HFFc6 (cell line): ENCODE data around the gene SYNPO. TPM values are rescaled to one million over a fixed set of nuclear protein-coding genes. Genes with fewer than 3 reads are reported as not detected.
A peak's percentile ranks its signal among the peaks of the same experiment; 100 is the strongest.

Experiments
- DNase-seq: peaks from one replicate; pipeline ENCODE4 v3.0.0-alpha.2; 2018
- H3K27ac Mint-ChIP-seq: 2 replicates; pipeline ENCODE4 v1.8.0; 2020; ENCODE audit warnings: mild to moderate bottlenecking, mixed read lengths
- H3K27me3 Mint-ChIP-seq: 2 replicates; pipeline ENCODE4 v1.8.0; 2021; ENCODE audit warnings: mild to moderate bottlenecking, moderate library complexity, mixed read lengths; ENCODE audit not compliant: insufficient read depth
- H3K36me3 Mint-ChIP-seq: 2 replicates; pipeline ENCODE4 v1.8.0; 2021; ENCODE audit warnings: low read depth, mixed read lengths
- H3K4me1 Mint-ChIP-seq: 2 replicates; pipeline ENCODE4 v1.8.0; 2020; ENCODE audit warnings: low read depth, mixed read lengths
- H3K4me3 Mint-ChIP-seq: 2 replicates; pipeline ENCODE4 v1.8.0; 2020; ENCODE audit warnings: mild to moderate bottlenecking, moderate library complexity, mixed read lengths
- H3K9me3 Mint-ChIP-seq: 2 replicates; pipeline ENCODE4 v1.8.0; 2020; ENCODE audit warnings: mild to moderate bottlenecking, mixed read lengths
- CTCF ChIP-seq: fragments of 200-600 bp; sonication (generic); IDR thresholded peaks from 2 replicates; pipeline ENCODE4 v1.5.0; 2021; ENCODE audit warnings: antibody characterized with exemption, mild to moderate bottlenecking
- total RNA-seq, 6 experiments: library from RNA; stranded (reverse); fragmentation: NEBNext Ultra II Directional; extraction: Animal tissue kit (Norgen Biotek cat#: 25700); gene quantifications; 2 replicates in 1 of 6; 3 replicates in 5 of 6; pipeline ENCODE4 v1.2.3, GENCODE V29; 2021

Gene SYNPO
- total RNA-seq, 6 experiments from 2014 or later = 35.6 to 50.7 (median 47.8) TPM

- H3K27ac Mint-ChIP-seq = no peak overlapping the region
- TF ChIP-seq CTCF = no peak
- peaks cover 9% of the 10 kb centered on the region for H3K27me3 Mint-ChIP-seq
- H3K9me3 Mint-ChIP-seq = no peaks in the 10 kb centered on the region
- no peaks in the 10 kb centered on the region for H3K36me3 Mint-ChIP-seq
- no peak for DNase-seq
- H3K4me1 Mint-ChIP-seq = peaks cover 53% of the 10 kb centered on the region
- H3K4me3 Mint-ChIP-seq = no peak overlapping the region
These were observed 10.4 kb upstream of the SYNPO start for GRCh38 chr5:150630016-150630415.

GRCh38 chr5:150630461-150631325 is 9.8 kb upstream of the SYNPO start:
- DNase-seq = no peak
- no peaks in the 10 kb centered on the region for H3K9me3 Mint-ChIP-seq
- H3K4me1 Mint-ChIP-seq = peaks cover 60% of the 10 kb centered on the region
- H3K27ac Mint-ChIP-seq = no peak overlapping the region
- no peak for TF ChIP-seq CTCF
- peaks cover 9% of the 10 kb centered on the region for H3K27me3 Mint-ChIP-seq
- H3K36me3 Mint-ChIP-seq = no peaks in the 10 kb centered on the region
- no peak overlapping the region for H3K4me3 Mint-ChIP-seq

- Mint-ChIP-seq H3K4me1 (peaks cover 66% of the 10 kb centered on the region), H3K9me3 (no peaks in the 10 kb centered on the region), H3K36me3 (no peaks in the 10 kb centered on the region), H3K4me3 (no peak overlapping the region), H3K27me3 (peaks cover 9% of the 10 kb centered on the region), H3K27ac (no peak overlapping the region)
- no peak for TF ChIP-seq CTCF
- no peak for DNase-seq
These were observed 9.1 kb upstream of the SYNPO start for GRCh38 chr5:150631326-150631701.

GRCh38 chr5:150632305-150633160 is 7.9 kb upstream of the SYNPO start:
- TF ChIP-seq CTCF = no peak
- peaks cover 73% of the 10 kb centered on the region for H3K4me1 Mint-ChIP-seq
- H3K36me3 Mint-ChIP-seq = no peaks in the 10 kb centered on the region
- peak overlapping the region; percentile 11; the same call in 1 of the 2 replicates for H3K27ac Mint-ChIP-seq
- H3K27me3 Mint-ChIP-seq = peaks cover 11% of the 10 kb centered on the region
- no peaks in the 10 kb centered on the region for H3K9me3 Mint-ChIP-seq
- H3K4me3 Mint-ChIP-seq = no peak overlapping the region
- peak; percentile 24 for DNase-seq

- no peak for DNase-seq
- peaks cover 73% of the 10 kb centered on the region for H3K4me1 Mint-ChIP-seq
- TF ChIP-seq CTCF = no peak
- H3K9me3 Mint-ChIP-seq = no peaks in the 10 kb centered on the region
- H3K36me3 Mint-ChIP-seq = no peaks in the 10 kb centered on the region
- H3K4me3 Mint-ChIP-seq = no peak overlapping the region
- H3K27ac Mint-ChIP-seq = 0 out of 2 replicates have a peak overlapping the region, but pooled peaks have one; percentile 9
- H3K27me3 Mint-ChIP-seq = peaks cover 9% of the 10 kb centered on the region
These were observed 7.0 kb upstream of the SYNPO start for GRCh38 chr5:150633429-150633828.
